ENCODE results near the gene ID3. TPM values are rescaled to one million over a fixed set of nuclear protein-coding genes. Genes with fewer than 3 reads are reported as not detected.

Gene ID3
- polyA plus RNA-seq, 1 experiment = 15.3 TPM

DNA sequence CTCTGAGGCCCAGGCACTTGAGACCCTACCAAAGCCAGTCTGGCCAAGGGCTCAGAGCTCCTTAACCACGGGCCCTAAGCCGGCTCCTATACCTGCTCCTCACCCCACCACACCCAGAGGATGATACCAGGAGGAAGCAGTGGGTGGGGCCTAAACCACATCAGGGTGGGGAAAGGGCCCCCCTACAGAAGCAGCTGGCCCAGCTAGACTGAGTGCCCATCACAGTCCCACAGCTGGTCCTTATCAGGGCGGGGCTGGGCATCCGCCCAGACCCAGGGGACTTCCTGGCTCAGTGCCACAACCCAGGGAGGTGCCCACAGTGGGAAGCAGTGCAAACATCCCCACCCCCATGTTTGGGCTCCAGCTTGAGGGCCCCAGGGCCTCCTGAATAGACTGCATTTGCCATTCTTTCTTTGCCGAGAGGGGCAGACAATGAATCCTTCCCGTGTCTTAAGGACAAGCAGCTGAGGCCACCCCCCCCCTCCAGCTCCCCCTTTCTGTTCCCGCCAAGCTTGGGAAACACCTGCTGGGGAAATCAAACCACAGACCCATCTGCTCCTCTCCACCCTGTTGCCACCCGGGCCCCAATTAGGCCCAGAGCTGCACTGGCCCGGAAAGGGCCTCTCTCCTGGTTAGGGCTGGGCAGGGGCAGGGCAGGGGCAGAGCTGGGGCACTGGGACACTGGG is 34.4 kb downstream of the ID3 start:
- no peaks in the 10 kb centered on the region for H3K27me3 ChIP-seq (ENCODE audit: control insufficient read depth, insufficient read depth, low read length)
- no peak for DNase-seq (ENCODE audit: low read depth, low spot score)
- POLR2A ChIA-PET = interaction anchor here (0.7 kb wide), 1 partner anchor 10 kb away, joined by 4 read pairs; no protein-coding TSS in a partner anchor
- CTCF ChIA-PET = interaction anchor here (0.5 to 2.4 kb wide), 3 partner anchors 21 to 28 kb away, joined by 3 to 10 read pairs (median 4); no protein-coding TSS in a partner anchor
- H3K9me3 ChIP-seq (ENCODE audit: control insufficient read depth, insufficient read depth, low read length) = no peaks in the 10 kb centered on the region; the same call in 1 of the 2 replicates
- no peak overlapping the region for H3K4me3 ChIP-seq (ENCODE audit: low read depth, low read length)
- TF ChIP-seq, protein P1, sequence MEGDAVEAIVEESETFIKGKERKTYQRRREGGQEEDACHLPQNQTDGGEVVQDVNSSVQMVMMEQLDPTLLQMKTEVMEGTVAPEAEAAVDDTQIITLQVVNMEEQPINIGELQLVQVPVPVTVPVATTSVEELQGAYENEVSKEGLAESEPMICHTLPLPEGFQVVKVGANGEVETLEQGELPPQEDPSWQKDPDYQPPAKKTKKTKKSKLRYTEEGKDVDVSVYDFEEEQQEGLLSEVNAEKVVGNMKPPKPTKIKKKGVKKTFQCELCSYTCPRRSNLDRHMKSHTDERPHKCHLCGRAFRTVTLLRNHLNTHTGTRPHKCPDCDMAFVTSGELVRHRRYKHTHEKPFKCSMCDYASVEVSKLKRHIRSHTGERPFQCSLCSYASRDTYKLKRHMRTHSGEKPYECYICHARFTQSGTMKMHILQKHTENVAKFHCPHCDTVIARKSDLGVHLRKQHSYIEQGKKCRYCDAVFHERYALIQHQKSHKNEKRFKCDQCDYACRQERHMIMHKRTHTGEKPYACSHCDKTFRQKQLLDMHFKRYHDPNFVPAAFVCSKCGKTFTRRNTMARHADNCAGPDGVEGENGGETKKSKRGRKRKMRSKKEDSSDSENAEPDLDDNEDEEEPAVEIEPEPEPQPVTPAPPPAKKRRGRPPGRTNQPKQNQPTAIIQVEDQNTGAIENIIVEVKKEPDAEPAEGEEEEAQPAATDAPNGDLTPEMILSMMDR (IDR thresholded peaks at IDR 0.05; ENCODE audit: low read depth, low read length) = no peak
- no peak overlapping the region for H3K27ac ChIP-seq (ENCODE audit: low read depth, low read length)

DNA sequence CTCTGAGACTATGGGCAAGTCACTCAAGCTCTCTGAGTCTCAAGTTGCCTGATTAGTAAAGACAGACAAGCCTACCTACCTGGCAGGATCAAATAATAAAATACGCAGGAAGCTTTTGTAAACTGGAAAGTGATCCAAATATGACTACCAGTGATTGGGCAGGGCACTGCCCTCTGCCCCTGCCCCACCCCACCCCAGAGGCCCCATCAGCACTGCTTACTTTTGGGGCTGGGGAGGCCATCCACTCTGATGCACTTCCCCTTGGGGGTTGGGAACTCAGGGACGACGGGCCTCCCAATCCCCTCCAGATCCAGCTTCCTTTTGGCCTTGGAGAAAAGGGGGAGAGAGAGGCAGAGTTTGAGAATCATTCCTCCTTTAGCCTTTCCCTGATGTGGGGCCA is 35.1 kb downstream of the ID3 start:
- POLR2A ChIA-PET = no interaction called here
- TF ChIP-seq, protein P1 (IDR thresholded peaks at IDR 0.05; ENCODE audit: low read depth, low read length) = no peak

DNA sequence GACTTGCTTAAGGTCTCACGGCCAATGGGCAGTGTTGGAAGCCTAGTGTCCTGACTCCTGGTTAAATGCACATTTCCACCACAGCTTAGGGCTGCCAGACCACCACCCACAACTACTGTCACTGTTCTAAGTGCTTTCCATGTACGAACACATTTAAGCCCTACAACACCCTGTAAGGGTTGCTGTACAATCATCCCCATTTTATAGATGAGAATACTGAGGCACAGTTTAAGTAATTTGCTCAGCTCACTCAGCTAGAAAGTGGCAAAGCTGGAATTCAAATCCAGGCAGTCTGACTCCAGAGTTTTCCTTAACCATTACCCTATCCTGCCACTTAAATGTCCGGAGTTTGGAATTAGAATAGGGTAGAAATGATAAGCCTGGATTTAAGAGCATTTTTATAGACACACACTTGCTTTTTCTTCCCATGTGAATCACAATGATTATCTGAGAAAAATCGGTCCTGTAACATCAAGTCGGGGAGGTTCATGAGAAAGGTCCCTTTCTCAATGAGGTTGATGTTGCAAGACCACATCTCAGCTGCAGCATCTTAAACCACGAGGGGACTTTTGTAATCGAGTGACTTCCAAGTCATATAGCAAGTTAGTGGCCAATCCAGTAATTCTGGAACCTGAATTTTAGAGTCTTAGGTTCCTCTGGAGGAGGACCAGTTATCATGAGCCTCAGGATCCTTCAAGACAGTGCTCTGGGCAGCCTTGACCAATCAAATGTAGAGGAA is 36.9 kb downstream of the ID3 start:
- CTCF ChIA-PET = interaction anchor here (2.1 kb wide), 1 partner anchor 26 kb away, joined by 10 read pairs; no protein-coding TSS in a partner anchor
- POLR2A ChIA-PET = no interaction called here

More for the DNA sequence above, 35.1 kb downstream of the ID3 start:
- H3K27me3 ChIP-seq (ENCODE audit: control insufficient read depth, insufficient read depth, low read length) = no peaks in the 10 kb centered on the region
- no peak overlapping the region for H3K4me3 ChIP-seq (ENCODE audit: low read depth, low read length)
- CTCF ChIA-PET = interaction anchor here (0.5 to 2.4 kb wide), 2 partner anchors 20 to 27 kb away, joined by 4 to 10 read pairs; no protein-coding TSS in a partner anchor
- DNase-seq (ENCODE audit: low read depth, low spot score) = no peak
- no peak overlapping the region for H3K27ac ChIP-seq (ENCODE audit: low read depth, low read length)
- H3K9me3 ChIP-seq (ENCODE audit: control insufficient read depth, insufficient read depth, low read length) = no peaks in the 10 kb centered on the region; the same call in 1 of the 2 replicates

DNA sequence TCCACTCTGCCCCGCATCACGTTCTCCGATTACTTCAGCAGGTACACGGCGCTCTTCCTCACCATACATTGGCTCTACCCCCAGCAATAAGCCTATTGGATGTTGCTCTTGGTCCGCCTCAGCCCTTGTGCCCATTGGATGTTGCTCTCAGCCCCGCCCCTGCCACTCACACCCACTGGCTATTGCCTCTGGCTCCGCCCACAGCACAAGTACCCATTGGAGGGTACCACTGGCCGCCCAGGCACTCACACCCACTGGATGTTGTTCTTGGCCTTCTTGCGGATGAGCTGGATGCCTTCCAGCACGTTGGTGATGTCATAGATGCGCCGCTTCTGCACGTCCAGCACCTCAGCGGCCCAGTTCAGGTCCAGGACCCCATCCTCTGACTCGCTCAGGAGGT is 37.7 kb downstream of the ID3 start:
- H3K4me3 ChIP-seq (ENCODE audit: low read depth, low read length) = no peak overlapping the region
- no peak for DNase-seq (ENCODE audit: low read depth, low spot score)
- H3K27ac ChIP-seq (ENCODE audit: low read depth, low read length) = no peak overlapping the region
- H3K27me3 ChIP-seq (ENCODE audit: control insufficient read depth, insufficient read depth, low read length) = no peaks in the 10 kb centered on the region
- H3K9me3 ChIP-seq (ENCODE audit: control insufficient read depth, insufficient read depth, low read length) = no peaks in the 10 kb centered on the region; the same call in 1 of the 2 replicates
- POLR2A ChIA-PET = no interaction called here
- CTCF ChIA-PET = interaction anchor here (0.8 to 2.1 kb wide), 2 partner anchors 25 to 116 kb away, joined by 3 to 10 read pairs; no protein-coding TSS in a partner anchor
- TF ChIP-seq, protein P1 (IDR thresholded peaks at IDR 0.05; ENCODE audit: low read depth, low read length) = no peak

More for the DNA sequence above, 36.9 kb downstream of the ID3 start:
- Histone ChIP-seq H3K27ac (ENCODE audit: low read depth, low read length) (no peak overlapping the region), H3K4me3 (ENCODE audit: low read depth, low read length) (no peak overlapping the region), H3K9me3 (ENCODE audit: control insufficient read depth, insufficient read depth, low read length) (no peaks in the 10 kb centered on the region; the same call in 1 of the 2 replicates), H3K27me3 (ENCODE audit: control insufficient read depth, insufficient read depth, low read length) (no peaks in the 10 kb centered on the region)
- TF ChIP-seq, protein P1 (IDR thresholded peaks at IDR 0.05; ENCODE audit: low read depth, low read length) = no peak
- no peak for DNase-seq (ENCODE audit: low read depth, low spot score)

Data from AG04450 (cell line).